K562 (cell line): ENCODE measurements around the gene PRMT7. TPM values are rescaled to one million over a fixed set of nuclear protein-coding genes. Genes with fewer than 3 reads are reported as not detected.
A peak's percentile ranks its signal among the peaks of the same experiment; 100 is the strongest.

Experiments
- ATAC-seq: fragments of 200-7000 bp; cut with Tn5 transposase; 3 replicates; pipeline ENCODE4 v1.9.1; 2020; ENCODE audit warnings: moderate library complexity
- BruUV-seq: library from RNA; stranded (reverse); fragments of 400-500 nt; replicated peaks from 2 replicates; lab custom pipeline; 2021; lab: Mats Ljungman, UMichigan
- CTCF ChIA-PET: fragments of 300-600 bp; formaldehyde crosslinking; extraction: SDS; loops from one replicate; lab custom pipeline; 2021; ENCODE audit warnings: low intra/inter-chr PET ratio; lab: Yijun Ruan, JAX
- POLR2A ChIA-PET: fragments of 300-600, 350-650 bp; sonication (Branson Sonifier 250); formaldehyde crosslinking; extraction: SDS; loops from one replicate; lab custom pipeline; 2021; ENCODE audit warnings: antibody characterized with exemption, inconsistent platforms; lab: Yijun Ruan, JAX
- DNase-seq, 4 experiments: peaks; one replicate each; pipeline versions ENCODE4 v3.0.0 to v3.0.0-alpha.2; 2011 to 2018; ENCODE audit warnings: low spot score in 3 of 4, mixed read lengths in 3 of 4; ENCODE audit errors: extremely low read depth in 1 of 4
- FAIRE-seq: peaks from 2 replicates; lab custom pipeline; 2011; peaks lifted over from hg19 to GRCh38; lab: Jason Lieb, UNC
- H2AFZ ChIP-seq: 2 replicates; pipeline ENCODE4 v1.6.0; 2011; ENCODE audit warnings: low read depth, low read length, control low read depth, inconsistent platforms
- H3K27ac ChIP-seq: fragments of 200-600 bp; 3 replicates; pipeline ENCODE4 v1.8.0; 2011; ENCODE audit warnings: low read depth, mild to moderate bottlenecking, control low read depth, inconsistent platforms, low read length, moderate library complexity, mixed read lengths; ENCODE audit errors: extremely low read depth
- H3K27me3 ChIP-seq, 2 experiments: fragments of 300-600 bp in 1 of 2; 2 replicates in 1 of 2; 3 replicates in 1 of 2; pipeline versions ENCODE4 v1.6.0 to v1.8.0; 2011; ENCODE audit warnings: inconsistent platforms in 2 of 2, low read length in 2 of 2, mild to moderate bottlenecking in 1 of 2, mixed read lengths in 1 of 2, moderate library complexity in 1 of 2; ENCODE audit not compliant: control insufficient read depth in 2 of 2, insufficient read depth in 2 of 2
- H3K36me3 ChIP-seq: fragments of 300-600 bp; 3 replicates; pipeline ENCODE4 v1.8.0; 2011; ENCODE audit warnings: mild to moderate bottlenecking, low read length, inconsistent platforms; ENCODE audit not compliant: control insufficient read depth, insufficient read depth
- H3K4me1 ChIP-seq, 2 experiments: fragments of 200-600 bp in 1 of 2; replicated peaks in 1 of 2; 2 replicates in 1 of 2; 3 replicates in 1 of 2; pipeline versions ENCODE4 v1.5.1 to v1.8.0; 2011; ENCODE audit warnings: inconsistent platforms in 2 of 2, low read length in 2 of 2, mild to moderate bottlenecking in 1 of 2, mixed read lengths in 1 of 2, moderate library complexity in 1 of 2; ENCODE audit not compliant: control insufficient read depth in 2 of 2, insufficient read depth in 2 of 2
- H3K4me2 ChIP-seq: 2 replicates; pipeline ENCODE4 v1.6.1; 2011; ENCODE audit warnings: low read length, control low read depth, inconsistent platforms, mixed read lengths; ENCODE audit not compliant: insufficient read depth
- H3K4me3 ChIP-seq: fragments of 200-600 bp; sonication (generic), shearing (Covaris generic); 2 replicates; pipeline ENCODE4 v1.5.1; 2016; ENCODE audit warnings: control low read depth, inconsistent platforms
- H3K79me2 ChIP-seq: fragments of 200-600 bp; 3 replicates; pipeline ENCODE4 v1.8.0; 2011; ENCODE audit warnings: low read length, inconsistent platforms; ENCODE audit not compliant: control insufficient read depth, insufficient read depth
- H3K9ac ChIP-seq, 2 experiments: 2 replicates each; pipeline versions ENCODE4 v1.6.0 to v1.6.1; 2011; ENCODE audit warnings: low read depth in 2 of 2, low read length in 2 of 2, control low read depth in 1 of 2, inconsistent platforms in 1 of 2, mild to moderate bottlenecking in 1 of 2, mixed read lengths in 1 of 2; ENCODE audit not compliant: insufficient read depth in 1 of 2
- H3K9me1 ChIP-seq: one replicate; pipeline ENCODE4 v1.6.0; 2011; ENCODE audit warnings: inconsistent platforms, mild to moderate bottlenecking, low read length, moderate library complexity; ENCODE audit not compliant: control insufficient read depth, insufficient read depth
- H3K9me3 ChIP-seq: replicated peaks from 2 replicates; pipeline ENCODE4 v1.5.1; 2011; ENCODE audit warnings: low read depth, low read length, inconsistent platforms; ENCODE audit not compliant: control insufficient read depth, insufficient read depth
- H4K20me1 ChIP-seq: replicated peaks from 2 replicates; pipeline ENCODE4 v1.6.1; 2011; ENCODE audit warnings: low read length, inconsistent platforms, mixed read lengths; ENCODE audit not compliant: control insufficient read depth, insufficient read depth
- CBX2 ChIP-seq: fragments of 200-600 bp; sonication (generic); IDR thresholded peaks from one replicate; pipeline ENCODE4 v1.6.1; 2012; ENCODE audit warnings: mild to moderate bottlenecking, low read length, inconsistent platforms; ENCODE audit not compliant: insufficient read depth, poor library complexity, severe bottlenecking
- E2F1 ChIP-seq: sonication (generic); formaldehyde crosslinking; IDR thresholded peaks from 2 replicates; pipeline ENCODE4 v1.8.1; 2023; ENCODE audit warnings: mild to moderate bottlenecking, missing genetic modification reagents, moderate library complexity
- HEY1 ChIP-seq: fragments of 250-450 bp; sonication (Bioruptor Pico); IDR thresholded peaks from 2 replicates; pipeline ENCODE4 v1.5.0; 2020; ENCODE audit warnings: mild to moderate bottlenecking, moderate library complexity, borderline replicate concordance
- NFE2 ChIP-seq: IDR thresholded peaks from 2 replicates; pipeline ENCODE4 v1.6.1; 2014; ENCODE audit warnings: antibody characterized with exemption, low read depth
- RUNX1 ChIP-seq: sonication (generic); IDR thresholded peaks from 2 replicates; pipeline ENCODE4 v1.6.1; 2016; ENCODE audit warnings: antibody characterized with exemption, low read depth
- STAG1 ChIP-seq: sonication (generic); formaldehyde crosslinking; IDR thresholded peaks from 2 replicates; pipeline ENCODE4 v1.5.0; 2020; ENCODE audit warnings: missing genetic modification reagents, borderline replicate concordance
- TEAD1 ChIP-seq, 2 experiments: fragments of 450-650 bp in 1 of 2; sonication (generic) in 1 of 2; formaldehyde crosslinking; IDR thresholded peaks; 2 replicates each; pipeline versions ENCODE4 v1.4.0 to v1.8.0; 2020 to 2022; ENCODE audit warnings: mild to moderate bottlenecking in 2 of 2, missing genetic modification reagents in 1 of 2
- ZEB2 ChIP-seq: fragments of 450-650 bp; IDR thresholded peaks from 2 replicates; pipeline ENCODE4 v1.6.1; 2016
- ZNF146 ChIP-seq: IDR thresholded peaks from one replicate; pipeline ENCODE4 v1.6.1; 2018; ENCODE audit warnings: missing compliant biosample characterization; ENCODE audit not compliant: unreplicated experiment
- ZNF445 ChIP-seq: fragments of 250-450 bp; sonication (Bioruptor Pico); IDR thresholded peaks from 2 replicates; pipeline ENCODE4 v1.4.0; 2020; ENCODE audit warnings: low read depth, mild to moderate bottlenecking, moderate library complexity
- ZNF586 ChIP-seq: fragments of 450-650 bp; formaldehyde crosslinking; conservative IDR thresholded peaks from 2 replicates; pipeline ENCODE4 v1.4.0; 2020; ENCODE audit warnings: mild to moderate bottlenecking, moderate library complexity
- WGBS: fragments of 100-300 bp; shearing (Covaris generic); methylation state at CpG from one replicate; pipeline ENCODE4 v1.1.6; 2016; ENCODE audit warnings: low coverage, mixed read lengths; ENCODE audit not compliant: insufficient coverage; ENCODE audit errors: missing lambda C conversion rate; 5-methylcytosine and 5-hydroxymethylcytosine counted together
- in situ Hi-C: fragments of 300-500 bp; cut with MboI; formaldehyde crosslinking; loops from 4 replicates; pipeline ENCODE4 v1.15.0; 2018; ENCODE audit warnings: inconsistent platforms, mixed read lengths
- intact Hi-C: fragments of 100-400 bp; cut with micrococcal nuclease; formaldehyde crosslinking; loops from 2 replicates; pipeline ENCODE4 v1.14.2; 2022
- polyA plus RNA-seq, 8 experiments: library from polyadenylated mRNA; depleted of rRNA in 4 of 8; stranded (reverse) in 5 of 8; unstranded in 3 of 8; fragments of >200 nt; fragmentation: Nextera tagmentation in 2 of 8; fragmentation: Illumina TruSeq in 1 of 8; extraction: Ambion mirVana in 2 of 8; extraction: Trizol in 1 of 8; gene quantifications; 2 replicates each; pipeline versions ENCODE4 v1.2.1 to v1.2.3, GENCODE V29; 2011 to 2014; ENCODE audit warnings: inconsistent platforms in 1 of 8, missing spikeins in 1 of 8
- total RNA-seq, 7 experiments: library from RNA; depleted of rRNA in 6 of 7; stranded (reverse); fragments of >200 nt in 6 of 7; fragmentation: Illumina TruSeq in 2 of 7; extraction: Trizol in 2 of 7; gene quantifications; 2 replicates each; pipeline versions ENCODE4 v1.2.1 to v1.2.3, GENCODE V29; 2011 to 2021; ENCODE audit warnings: low replicate concordance in 1 of 7
- TF ChIP-seq, protein P1 (sequence below): fragments of 450-650 bp; IDR thresholded peaks from 2 replicates; pipeline ENCODE4 v1.6.1; 2016; ENCODE audit warnings: borderline replicate concordance
- TF ChIP-seq, protein P2 (sequence below): fragments of 250-450 bp; sonication (Bioruptor Pico); IDR thresholded peaks from 2 replicates; pipeline ENCODE4 v1.8.0; 2022; ENCODE audit warnings: inconsistent platforms, mild to moderate bottlenecking, moderate library complexity, borderline replicate concordance
- TF ChIP-seq, protein P3 (sequence below), 3 experiments: IDR thresholded peaks in 2 of 3; conservative IDR thresholded peaks in 1 of 3; 2 replicates each; pipeline ENCODE4 v1.5.1; 2011 to 2012; ENCODE audit warnings: low read length in 3 of 3, mild to moderate bottlenecking in 3 of 3, control low read depth in 2 of 3, improper control_type of control experiment in 1 of 3, inconsistent platforms in 1 of 3, low read depth in 1 of 3, mixed read lengths in 1 of 3, moderate library complexity in 1 of 3; ENCODE audit not compliant: insufficient read depth in 2 of 3

The PRMT7 gene
- total and polyA plus RNA-seq, 9 of the 15 experiments (the other 6 are each of a cell fraction or from before 2014, with no cell fraction given): 6.4 to 88.8 (median 73.1) TPM

DNA sequence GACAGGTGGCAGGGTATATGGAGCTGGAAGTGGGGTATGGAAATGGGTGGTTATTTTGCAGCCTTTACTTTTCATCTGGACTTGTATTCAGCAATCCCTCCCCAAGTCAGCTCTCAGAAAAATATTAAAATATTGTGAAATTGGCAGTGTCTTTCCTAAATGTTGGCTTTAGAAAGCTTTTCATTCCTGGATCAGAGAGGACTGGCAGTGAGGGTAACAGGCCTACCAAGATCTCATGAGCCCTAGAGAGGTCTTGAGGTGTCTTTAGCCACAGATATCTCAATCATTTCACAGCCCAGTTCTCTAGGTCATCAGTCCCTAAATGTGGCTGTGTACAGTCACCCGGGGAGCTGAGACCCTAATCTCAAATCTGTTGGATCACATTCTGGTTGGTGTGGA lies 22.6 kb upstream of the PRMT7 start:
- H3K4me1 ChIP-seq: peaks cover 14 to 34% of the 10 kb centered on the region in 2 experiments
- no peak overlapping the region for H3K4me2 ChIP-seq
- no peak overlapping the region for H2AFZ ChIP-seq
- H4K20me1 ChIP-seq: peaks cover 7% of the 10 kb centered on the region; the same call in 1 of the 2 replicates
- H3K79me2 ChIP-seq: peaks cover 32% of the 10 kb centered on the region
- ChIA-PET CTCF (no interaction called here), POLR2A (interaction anchor here (0.9 to 3.0 kb wide), 7 partner anchors 8 to 24 kb away, joined by 3 to 27 read pairs (median 6); partner anchors contain the start of gene SLC7A6)
- intact Hi-C loops: no loop called here
- FAIRE-seq: no peak
- no peak overlapping the region; a peak in 1 of 4 replicates for H3K9ac ChIP-seq
- in situ Hi-C loops: no loop called here
- no peaks in the 10 kb centered on the region for H3K9me1 ChIP-seq
- no TSS peak for BruUV-seq
- peaks cover 76% of the 10 kb centered on the region for H3K36me3 ChIP-seq
- no peaks in the 10 kb centered on the region for H3K27me3 ChIP-seq
- 36% methylated on average over 1 of the region's 1 CpG for WGBS
- ATAC-seq: no peak
- 0 out of 3 replicates have a peak overlapping the region, but pooled peaks have one; percentile 16 for H3K27ac ChIP-seq
- no peak for DNase-seq
- H3K9me3 ChIP-seq: no peaks in the 10 kb centered on the region
- H3K4me3 ChIP-seq: no peak overlapping the region
- TF ChIP-seq, protein P1, sequence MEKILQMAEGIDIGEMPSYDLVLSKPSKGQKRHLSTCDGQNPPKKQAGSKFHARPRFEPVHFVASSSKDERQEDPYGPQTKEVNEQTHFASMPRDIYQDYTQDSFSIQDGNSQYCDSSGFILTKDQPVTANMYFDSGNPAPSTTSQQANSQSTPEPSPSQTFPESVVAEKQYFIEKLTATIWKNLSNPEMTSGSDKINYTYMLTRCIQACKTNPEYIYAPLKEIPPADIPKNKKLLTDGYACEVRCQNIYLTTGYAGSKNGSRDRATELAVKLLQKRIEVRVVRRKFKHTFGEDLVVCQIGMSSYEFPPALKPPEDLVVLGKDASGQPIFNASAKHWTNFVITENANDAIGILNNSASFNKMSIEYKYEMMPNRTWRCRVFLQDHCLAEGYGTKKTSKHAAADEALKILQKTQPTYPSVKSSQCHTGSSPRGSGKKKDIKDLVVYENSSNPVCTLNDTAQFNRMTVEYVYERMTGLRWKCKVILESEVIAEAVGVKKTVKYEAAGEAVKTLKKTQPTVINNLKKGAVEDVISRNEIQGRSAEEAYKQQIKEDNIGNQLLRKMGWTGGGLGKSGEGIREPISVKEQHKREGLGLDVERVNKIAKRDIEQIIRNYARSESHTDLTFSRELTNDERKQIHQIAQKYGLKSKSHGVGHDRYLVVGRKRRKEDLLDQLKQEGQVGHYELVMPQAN: no peak
- TF ChIP-seq, protein P2, sequence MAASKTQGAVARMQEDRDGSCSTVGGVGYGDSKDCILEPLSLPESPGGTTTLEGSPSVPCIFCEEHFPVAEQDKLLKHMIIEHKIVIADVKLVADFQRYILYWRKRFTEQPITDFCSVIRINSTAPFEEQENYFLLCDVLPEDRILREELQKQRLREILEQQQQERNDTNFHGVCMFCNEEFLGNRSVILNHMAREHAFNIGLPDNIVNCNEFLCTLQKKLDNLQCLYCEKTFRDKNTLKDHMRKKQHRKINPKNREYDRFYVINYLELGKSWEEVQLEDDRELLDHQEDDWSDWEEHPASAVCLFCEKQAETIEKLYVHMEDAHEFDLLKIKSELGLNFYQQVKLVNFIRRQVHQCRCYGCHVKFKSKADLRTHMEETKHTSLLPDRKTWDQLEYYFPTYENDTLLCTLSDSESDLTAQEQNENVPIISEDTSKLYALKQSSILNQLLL (CRISPR knock-in tag): no peak
- TF ChIP-seq CBX2 (no peak), RUNX1 (no peak), HEY1 (CRISPR knock-in tag) (no peak), ZNF586 (CRISPR knock-in tag) (no peak), ZEB2 (no peak), NFE2 (no peak), E2F1 (CRISPR knock-in tag) (no peak), STAG1 (no peak), ZNF445 (CRISPR knock-in tag) (no peak), ZNF146 (CRISPR knock-in tag) (no peak), TEAD1 (CRISPR knock-in tag; IDR thresholded peaks at IDR 0.05) (no peak)
- TF ChIP-seq, protein P3, sequence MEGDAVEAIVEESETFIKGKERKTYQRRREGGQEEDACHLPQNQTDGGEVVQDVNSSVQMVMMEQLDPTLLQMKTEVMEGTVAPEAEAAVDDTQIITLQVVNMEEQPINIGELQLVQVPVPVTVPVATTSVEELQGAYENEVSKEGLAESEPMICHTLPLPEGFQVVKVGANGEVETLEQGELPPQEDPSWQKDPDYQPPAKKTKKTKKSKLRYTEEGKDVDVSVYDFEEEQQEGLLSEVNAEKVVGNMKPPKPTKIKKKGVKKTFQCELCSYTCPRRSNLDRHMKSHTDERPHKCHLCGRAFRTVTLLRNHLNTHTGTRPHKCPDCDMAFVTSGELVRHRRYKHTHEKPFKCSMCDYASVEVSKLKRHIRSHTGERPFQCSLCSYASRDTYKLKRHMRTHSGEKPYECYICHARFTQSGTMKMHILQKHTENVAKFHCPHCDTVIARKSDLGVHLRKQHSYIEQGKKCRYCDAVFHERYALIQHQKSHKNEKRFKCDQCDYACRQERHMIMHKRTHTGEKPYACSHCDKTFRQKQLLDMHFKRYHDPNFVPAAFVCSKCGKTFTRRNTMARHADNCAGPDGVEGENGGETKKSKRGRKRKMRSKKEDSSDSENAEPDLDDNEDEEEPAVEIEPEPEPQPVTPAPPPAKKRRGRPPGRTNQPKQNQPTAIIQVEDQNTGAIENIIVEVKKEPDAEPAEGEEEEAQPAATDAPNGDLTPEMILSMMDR (IDR thresholded peaks at IDR 0.05 in 2 of 3, conservative IDR thresholded peaks at IDR 0.05 in 1 of 3; ENCODE audit: insufficient read depth in 2 of 3, low read depth in 1 of 3, low read length in 3 of 3): no peak
